Testis (tissue), 2 donors: ENCODE results near the gene FILIP1L.

Experiments
- POLR2A ChIP-seq: fragments of 450-650 bp; IDR thresholded peaks from one replicate; pipeline ENCODE4 v1.6.1; 2017; ENCODE audit warnings: antibody characterized with exemption, mild to moderate bottlenecking, moderate library complexity
- TF ChIP-seq, protein P1 (sequence below), 3 experiments: fragments of 450-650 bp in 2 of 3; fragments of 200-600 bp in 1 of 3; sonication (generic) in 1 of 3; IDR thresholded peaks; one replicate each; pipeline ENCODE4 v1.5.1; 2016 to 2019; ENCODE audit warnings: antibody characterized with exemption in 3 of 3, mild to moderate bottlenecking in 2 of 3, moderate library complexity in 1 of 3

DNA sequence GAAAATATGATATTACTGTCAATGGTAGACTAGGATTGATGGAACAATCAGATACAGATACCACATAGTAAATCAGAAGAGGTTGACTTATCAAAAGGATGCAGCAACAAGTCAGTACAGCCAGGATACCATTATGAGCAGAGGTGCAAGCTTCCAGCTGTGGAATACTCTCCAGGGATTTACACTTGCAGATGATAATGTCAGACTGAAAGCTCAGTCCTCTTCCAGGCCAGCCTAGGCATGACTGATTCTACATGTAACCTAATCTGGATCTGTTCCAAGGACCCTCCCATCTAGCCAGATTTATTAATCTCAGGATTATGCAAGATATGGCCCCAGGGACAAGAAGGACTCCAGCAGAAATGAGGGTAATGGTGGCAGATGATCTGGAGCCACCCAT, 8.2 kb downstream of the FILIP1L start:
- TF ChIP-seq, protein P1, sequence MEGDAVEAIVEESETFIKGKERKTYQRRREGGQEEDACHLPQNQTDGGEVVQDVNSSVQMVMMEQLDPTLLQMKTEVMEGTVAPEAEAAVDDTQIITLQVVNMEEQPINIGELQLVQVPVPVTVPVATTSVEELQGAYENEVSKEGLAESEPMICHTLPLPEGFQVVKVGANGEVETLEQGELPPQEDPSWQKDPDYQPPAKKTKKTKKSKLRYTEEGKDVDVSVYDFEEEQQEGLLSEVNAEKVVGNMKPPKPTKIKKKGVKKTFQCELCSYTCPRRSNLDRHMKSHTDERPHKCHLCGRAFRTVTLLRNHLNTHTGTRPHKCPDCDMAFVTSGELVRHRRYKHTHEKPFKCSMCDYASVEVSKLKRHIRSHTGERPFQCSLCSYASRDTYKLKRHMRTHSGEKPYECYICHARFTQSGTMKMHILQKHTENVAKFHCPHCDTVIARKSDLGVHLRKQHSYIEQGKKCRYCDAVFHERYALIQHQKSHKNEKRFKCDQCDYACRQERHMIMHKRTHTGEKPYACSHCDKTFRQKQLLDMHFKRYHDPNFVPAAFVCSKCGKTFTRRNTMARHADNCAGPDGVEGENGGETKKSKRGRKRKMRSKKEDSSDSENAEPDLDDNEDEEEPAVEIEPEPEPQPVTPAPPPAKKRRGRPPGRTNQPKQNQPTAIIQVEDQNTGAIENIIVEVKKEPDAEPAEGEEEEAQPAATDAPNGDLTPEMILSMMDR (IDR thresholded peaks at IDR 0.05), result no peak
- no peak for TF ChIP-seq POLR2A
